Peyer's patch (tissue), 4 donors: ENCODE data around the gene NGRN. TPM values are rescaled to one million over a fixed set of nuclear protein-coding genes. Genes with fewer than 3 reads are reported as not detected.
A peak's percentile ranks its signal among the peaks of the same experiment; 100 is the strongest.
"Not testable (repeated sequence)": the region's sequence is repeated elsewhere in the genome, so short reads cannot be mapped to it uniquely, and the experiment has no call there.

ENCODE experiments used
- DNase-seq, 3 donors: peaks; one replicate each; pipeline ENCODE4 v3.0.0-alpha.2; 2017 to 2019
- H3K27ac ChIP-seq, 4 donors: fragments of 200-600 bp; sonication (generic); one replicate each; pipeline ENCODE4 v1.5.1; 2016 to 2019
- H3K27me3 ChIP-seq, 2 donors: fragments of 200-600 bp; sonication (generic); one replicate each; pipeline ENCODE4 v1.5.1; 2019
- H3K36me3 ChIP-seq, 3 donors: fragments of 200-600 bp; sonication (generic); one replicate each; pipeline ENCODE4 v1.5.1; 2016 to 2019
- H3K4me1 ChIP-seq, 4 donors: fragments of 200-600 bp; sonication (generic); one replicate each; pipeline ENCODE4 v1.5.1; 2016 to 2019
- H3K4me3 ChIP-seq, 4 donors: fragments of 200-600 bp; sonication (generic); 1 replicate in 3 of 4; 2 replicates in 1 of 4; pipeline ENCODE4 v1.5.1; 2016 to 2019; ENCODE audit warnings: mild to moderate bottlenecking in 1 of 4
- H3K9me3 ChIP-seq, 4 donors: fragments of 200-600 bp; sonication (generic); one replicate each; pipeline ENCODE4 v1.5.1; 2016 to 2019; ENCODE audit warnings: mild to moderate bottlenecking in 1 of 4
- POLR2A ChIP-seq, 2 donors: fragments of 450-650 bp; IDR thresholded peaks; one replicate each; pipeline ENCODE4 v1.5.1; 2017; ENCODE audit warnings: antibody characterized with exemption in 2 of 2, mild to moderate bottlenecking in 2 of 2, moderate library complexity in 2 of 2
- total RNA-seq, 4 donors: library from RNA; depleted of rRNA; stranded (reverse); fragments of >200 nt; gene quantifications; one replicate each; pipeline ENCODE4 v1.1.0, GENCODE V29; 2016
- TF ChIP-seq, protein P1 (sequence below), 6 experiments: fragments of 450-650 bp in 4 of 6; fragments of 200-600 bp in 2 of 6; sonication (generic) in 1 of 6; IDR thresholded peaks; one replicate each; pipeline ENCODE4 v1.5.1; 2017 to 2019; ENCODE audit warnings: antibody characterized with exemption in 6 of 6, mild to moderate bottlenecking in 3 of 6, moderate library complexity in 1 of 6

The NGRN gene
- total RNA-seq, 4 donors from 2014 or later: 33.5 to 48.7 (median 39.2) TPM

GRCh38 chr15:90300988-90301706 is 35.7 kb downstream of the NGRN start:
- no peaks in the 10 kb centered on the region for H3K36me3 ChIP-seq
- H3K4me1 ChIP-seq: peaks cover 0 to 12% (median 0%) of the 10 kb centered on the region in 4 donors
- TF ChIP-seq POLR2A (IDR thresholded peaks at IDR 0.05): no peak
- TF ChIP-seq, protein P1, sequence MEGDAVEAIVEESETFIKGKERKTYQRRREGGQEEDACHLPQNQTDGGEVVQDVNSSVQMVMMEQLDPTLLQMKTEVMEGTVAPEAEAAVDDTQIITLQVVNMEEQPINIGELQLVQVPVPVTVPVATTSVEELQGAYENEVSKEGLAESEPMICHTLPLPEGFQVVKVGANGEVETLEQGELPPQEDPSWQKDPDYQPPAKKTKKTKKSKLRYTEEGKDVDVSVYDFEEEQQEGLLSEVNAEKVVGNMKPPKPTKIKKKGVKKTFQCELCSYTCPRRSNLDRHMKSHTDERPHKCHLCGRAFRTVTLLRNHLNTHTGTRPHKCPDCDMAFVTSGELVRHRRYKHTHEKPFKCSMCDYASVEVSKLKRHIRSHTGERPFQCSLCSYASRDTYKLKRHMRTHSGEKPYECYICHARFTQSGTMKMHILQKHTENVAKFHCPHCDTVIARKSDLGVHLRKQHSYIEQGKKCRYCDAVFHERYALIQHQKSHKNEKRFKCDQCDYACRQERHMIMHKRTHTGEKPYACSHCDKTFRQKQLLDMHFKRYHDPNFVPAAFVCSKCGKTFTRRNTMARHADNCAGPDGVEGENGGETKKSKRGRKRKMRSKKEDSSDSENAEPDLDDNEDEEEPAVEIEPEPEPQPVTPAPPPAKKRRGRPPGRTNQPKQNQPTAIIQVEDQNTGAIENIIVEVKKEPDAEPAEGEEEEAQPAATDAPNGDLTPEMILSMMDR (IDR thresholded peaks at IDR 0.05): peak; percentile 9 to 86 (median 70)
- no peak overlapping the region for H3K27ac ChIP-seq
- no peaks in the 10 kb centered on the region for H3K9me3 ChIP-seq
- peak; percentile 42 to 87 (median 70) for DNase-seq
- H3K4me3 ChIP-seq: no peak overlapping the region
- no peaks in the 10 kb centered on the region for H3K27me3 ChIP-seq

DNA sequence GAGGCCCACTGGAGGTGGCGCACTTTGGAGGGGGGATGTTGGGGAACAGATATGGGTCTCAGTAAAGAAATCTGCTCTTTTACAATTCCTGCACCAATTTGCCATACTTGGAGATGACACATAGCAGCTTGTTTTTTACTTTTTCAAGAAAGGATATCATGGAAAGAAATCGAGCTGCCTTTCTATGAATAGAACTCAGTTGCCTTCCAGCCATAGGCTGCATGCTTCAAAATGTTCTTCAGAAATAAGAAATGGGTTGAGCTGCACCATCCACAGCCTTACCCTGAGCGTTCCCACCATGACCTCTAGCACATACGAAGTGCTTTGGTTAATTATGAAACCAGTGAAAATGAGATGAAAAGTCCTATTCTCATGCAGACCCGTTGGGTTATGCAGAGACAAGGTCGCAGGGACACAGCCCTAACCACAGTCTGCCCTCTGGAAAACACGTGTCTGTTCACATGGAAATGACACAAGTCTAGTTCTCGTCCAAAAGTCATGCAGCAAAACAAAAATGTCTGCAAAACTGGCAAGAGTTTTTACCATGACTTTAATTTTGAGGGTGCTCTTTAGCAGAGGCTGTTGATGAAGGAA is 36.3 kb downstream of the NGRN start:
- no peaks in the 10 kb centered on the region for H3K36me3 ChIP-seq
- H3K4me3 ChIP-seq: no peak overlapping the region
- no peak for DNase-seq
- H3K27me3 ChIP-seq: no peaks in the 10 kb centered on the region
- no peak for TF ChIP-seq POLR2A (IDR thresholded peaks at IDR 0.05)
- TF ChIP-seq, protein P1 (IDR thresholded peaks at IDR 0.05): no peak
- H3K4me1 ChIP-seq: peaks cover 0 to 12% (median 0%) of the 10 kb centered on the region in 4 donors
- no peak overlapping the region for H3K27ac ChIP-seq
- no peaks in the 10 kb centered on the region for H3K9me3 ChIP-seq

- not testable (repeated sequence) for H3K9me3 ChIP-seq, H3K27ac ChIP-seq, DNase-seq, H3K4me3 ChIP-seq, H3K27me3 ChIP-seq, H3K36me3 ChIP-seq
- H3K4me1 ChIP-seq: peaks cover 0 to 12% (median 0%) of the 10 kb centered on the region in 4 donors
These were observed 39.9 kb downstream of the NGRN start for GRCh38 chr15:90305355-90305754.

DNA sequence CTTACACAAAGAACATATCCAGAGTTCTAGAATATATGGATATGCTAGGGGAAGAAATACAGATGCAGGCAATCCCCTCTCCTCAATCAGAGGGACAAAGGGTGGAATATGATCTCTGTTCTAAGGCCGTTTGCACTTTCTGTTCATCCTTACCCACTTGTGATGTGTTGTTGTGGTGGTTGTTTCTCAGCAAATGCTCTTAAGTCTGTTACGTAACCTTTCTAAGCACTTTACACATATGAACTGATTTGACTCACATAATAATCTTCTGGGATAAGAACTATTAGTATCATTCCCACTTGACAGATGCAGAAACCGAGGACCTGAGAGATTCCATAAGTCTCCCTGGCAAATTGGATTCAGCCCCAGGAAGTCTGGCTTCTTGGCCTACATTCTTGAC is 40.5 kb downstream of the NGRN start:
- no peaks in the 10 kb centered on the region for H3K27me3 ChIP-seq
- no peak overlapping the region for H3K4me3 ChIP-seq
- H3K27ac ChIP-seq: no peak overlapping the region
- DNase-seq: no peak
- peaks cover 0 to 10% (median 0%) of the 10 kb centered on the region in 4 donors for H3K4me1 ChIP-seq
- H3K9me3 ChIP-seq: no peaks in the 10 kb centered on the region
- no peak for TF ChIP-seq POLR2A (IDR thresholded peaks at IDR 0.05)
- TF ChIP-seq, protein P1 (IDR thresholded peaks at IDR 0.05): no peak
- H3K36me3 ChIP-seq: no peaks in the 10 kb centered on the region

- Histone ChIP-seq H3K27me3 (no peaks in the 10 kb centered on the region), H3K4me1 (peaks cover 0 to 3% (median 0%) of the 10 kb centered on the region in 4 donors), H3K9me3 (no peaks in the 10 kb centered on the region), H3K4me3 (no peak overlapping the region), H3K36me3 (no peaks in the 10 kb centered on the region), H3K27ac (peak overlapping the region in 1 of 4 donors; percentile 36)
- TF ChIP-seq POLR2A (IDR thresholded peaks at IDR 0.05): no peak
- TF ChIP-seq, protein P1 (IDR thresholded peaks at IDR 0.05): no peak
- no peak for DNase-seq
These were observed 41.1 kb downstream of the NGRN start for GRCh38 chr15:90306560-90306959.

DNA sequence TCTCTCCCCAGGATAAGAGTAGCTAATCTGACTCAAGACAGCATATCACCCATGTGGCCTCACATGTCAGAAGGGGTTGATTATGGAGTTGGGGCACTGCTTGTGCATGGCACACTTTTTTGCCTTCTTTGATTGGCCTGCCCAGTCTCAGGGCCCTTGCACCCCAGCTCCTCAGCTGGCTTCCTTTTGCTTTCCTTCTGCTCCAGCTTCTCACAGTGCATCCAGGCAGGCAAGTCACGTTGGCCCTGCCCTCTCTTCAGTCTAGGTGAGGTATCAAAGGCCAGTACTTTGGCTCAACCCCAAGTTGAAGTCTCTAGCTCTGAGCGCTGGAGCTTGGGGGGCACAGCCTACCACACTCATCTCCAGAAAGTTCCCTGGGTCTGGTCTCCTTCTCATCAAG is 42.2 kb downstream of the NGRN start:
- no peak overlapping the region for H3K27ac ChIP-seq
- no peak overlapping the region for H3K4me3 ChIP-seq
- no peaks in the 10 kb centered on the region for H3K27me3 ChIP-seq
- TF ChIP-seq, protein P1 (IDR thresholded peaks at IDR 0.05): no peak
- TF ChIP-seq POLR2A (IDR thresholded peaks at IDR 0.05): no peak
- H3K36me3 ChIP-seq: no peaks in the 10 kb centered on the region
- no peak for DNase-seq
- H3K9me3 ChIP-seq: no peaks in the 10 kb centered on the region
- no peaks in the 10 kb centered on the region for H3K4me1 ChIP-seq
